NT2/D1 (cell line): ENCODE measurements around the gene OR10C1.

Source experiments
- SUZ12 ChIP-seq: IDR thresholded peaks from 2 replicates; pipeline ENCODE4 v1.6.1; 2011; ENCODE audit not compliant: insufficient read length, insufficient read depth; ENCODE audit errors: extremely low read depth
- YY1 ChIP-seq: IDR thresholded peaks from 2 replicates; pipeline ENCODE4 v1.6.1; 2011; ENCODE audit not compliant: insufficient read length, insufficient read depth
- ZNF274 ChIP-seq: IDR thresholded peaks from 2 replicates; pipeline ENCODE4 v1.6.1; 2011; ENCODE audit warnings: mild to moderate bottlenecking, low read depth, low read length

DNA sequence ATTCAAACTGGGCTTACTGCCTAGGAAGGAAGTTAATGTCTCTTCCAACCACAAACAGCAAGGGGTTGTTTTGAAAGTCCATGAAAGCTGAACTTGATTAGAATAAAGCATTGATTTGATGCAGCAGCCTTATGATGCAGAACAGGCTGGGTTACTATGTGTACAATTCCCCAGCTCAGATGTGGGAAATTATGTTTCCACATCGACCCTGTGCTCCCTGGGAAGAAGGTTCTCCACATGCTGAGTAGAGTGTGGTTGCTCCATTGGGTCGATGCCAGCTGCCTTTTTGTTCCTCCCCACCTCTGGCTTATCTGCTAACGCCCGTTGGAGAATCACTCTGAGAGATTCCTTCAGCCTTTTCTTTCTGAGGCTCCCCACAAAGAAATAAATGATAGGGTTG, 47.5 kb downstream of the OR10C1 start:
- no peak for TF ChIP-seq ZNF274
- no peak for TF ChIP-seq SUZ12
- TF ChIP-seq YY1, result no peak
